ENCODE data around the gene LPP.

LPP gene

DNA sequence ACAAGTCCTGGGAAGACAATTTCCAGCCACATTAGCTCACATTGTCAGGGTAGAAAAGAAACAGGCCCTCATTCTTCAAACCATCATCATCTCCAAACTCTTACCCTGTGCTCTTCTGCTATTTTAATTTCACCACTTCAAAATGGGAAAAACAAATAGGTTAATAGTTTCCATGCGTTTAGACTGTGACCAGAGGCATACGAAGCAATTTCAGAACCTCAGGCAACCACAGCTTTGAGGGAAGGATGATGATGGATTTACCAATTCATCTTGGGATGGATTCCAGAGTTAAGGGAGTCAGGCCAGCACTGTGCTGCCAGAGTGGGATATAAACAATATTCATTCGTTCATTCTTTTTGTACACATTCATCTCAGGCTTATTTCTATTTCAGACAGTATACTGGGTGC lies 710.0 kb downstream of the LPP start:
- Histone ChIP-seq H3K4me1 (ENCODE audit: control insufficient read depth, low read length) (no peaks in the 10 kb centered on the region), H3K4me3 (ENCODE audit: low read length) (no peak overlapping the region), H3F3A (ENCODE audit: control insufficient read depth, insufficient read depth) (no peaks in the 10 kb centered on the region), H3K4me2 (ENCODE audit: low read length) (no peak overlapping the region), H3K9me2 (replicated peaks; ENCODE audit: control insufficient read depth, low read length) (no peaks in the 10 kb centered on the region), H3K9me3 (ENCODE audit: control insufficient read depth, insufficient read depth, low read length) (no peaks in the 10 kb centered on the region), H3K36me3 (ENCODE audit: control insufficient read depth, low read length) (peaks cover 2% of the 10 kb centered on the region; the same call in 1 of the 2 replicates), H3K79me2 (ENCODE audit: control insufficient read depth, low read length) (no peaks in the 10 kb centered on the region), H3K27me3 (ENCODE audit: control insufficient read depth, low read length) (no peaks in the 10 kb centered on the region), H4K20me1 (ENCODE audit: control insufficient read depth, insufficient read depth, low read depth, low read length) (no peaks in the 10 kb centered on the region), H3K27ac (ENCODE audit: low read depth, low read length) (no peak overlapping the region)
- TF ChIP-seq EZH2phosphoT487 (IDR thresholded peaks at IDR 0.05; ENCODE audit: borderline replicate concordance, low read length) = no peak

DNA sequence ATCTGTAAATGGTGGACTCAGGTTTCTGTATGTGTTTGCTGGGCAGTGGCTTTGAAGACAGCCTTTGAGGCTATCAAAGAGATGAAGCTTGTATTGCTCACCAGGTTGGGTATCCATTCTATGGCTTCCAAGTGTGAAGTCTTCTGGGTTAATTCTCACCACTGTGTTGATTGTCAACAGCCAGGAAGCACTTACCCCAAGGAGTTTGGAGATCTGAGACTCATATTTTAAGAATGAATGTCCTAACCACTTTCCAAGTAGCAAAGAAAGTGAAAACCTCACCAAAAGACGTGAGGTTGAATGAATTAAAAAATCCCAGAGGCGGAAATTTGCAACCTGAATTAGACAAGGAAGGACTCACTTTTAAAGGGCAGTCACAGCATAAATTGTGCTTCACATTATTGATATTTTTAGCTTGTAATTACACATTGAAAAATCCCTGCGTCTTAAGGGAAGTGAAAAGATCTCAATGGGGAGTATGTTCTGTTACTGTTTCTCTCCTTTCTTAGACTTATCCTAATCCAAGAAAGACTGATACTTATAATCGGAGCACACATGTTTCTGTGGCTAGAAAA lies 713.8 kb downstream of the LPP start:
- no peaks in the 10 kb centered on the region for H4K20me1 ChIP-seq (ENCODE audit: control insufficient read depth, insufficient read depth, low read depth, low read length)
- H3K4me2 ChIP-seq (ENCODE audit: low read length) = no peak overlapping the region
- H3K4me1 ChIP-seq (ENCODE audit: control insufficient read depth, low read length) = no peaks in the 10 kb centered on the region
- TF ChIP-seq EZH2phosphoT487 (IDR thresholded peaks at IDR 0.05; ENCODE audit: borderline replicate concordance, low read length) (no peak), CTCF (IDR thresholded peaks at IDR 0.05; ENCODE audit: low read depth, low read length, poor library complexity, severe bottlenecking) (no peak)
- H3K27ac ChIP-seq (ENCODE audit: low read depth, low read length) = no peak overlapping the region
- H3K27me3 ChIP-seq (ENCODE audit: control insufficient read depth, low read length) = no peaks in the 10 kb centered on the region
- H3K9me3 ChIP-seq (ENCODE audit: control insufficient read depth, insufficient read depth, low read length) = no peaks in the 10 kb centered on the region
- no peaks in the 10 kb centered on the region for H3F3A ChIP-seq (ENCODE audit: control insufficient read depth, insufficient read depth)
- H3K9me2 ChIP-seq (replicated peaks; ENCODE audit: control insufficient read depth, low read length) = no peaks in the 10 kb centered on the region
- no peaks in the 10 kb centered on the region for H3K79me2 ChIP-seq (ENCODE audit: control insufficient read depth, low read length)
- no peak overlapping the region for H3K4me3 ChIP-seq (ENCODE audit: low read length)
- H3K36me3 ChIP-seq (ENCODE audit: control insufficient read depth, low read length) = peaks cover 6% of the 10 kb centered on the region; the same call in 1 of the 2 replicates

GRCh38 chr3:188868803-188869202 lies 714.8 kb downstream of the LPP start:
- Histone ChIP-seq H3K4me2 (ENCODE audit: low read length) (no peak overlapping the region), H3K36me3 (ENCODE audit: control insufficient read depth, low read length) (peaks cover 7% of the 10 kb centered on the region; the same call in 1 of the 2 replicates), H3K27me3 (ENCODE audit: control insufficient read depth, low read length) (no peaks in the 10 kb centered on the region), H3K9me3 (ENCODE audit: control insufficient read depth, insufficient read depth, low read length) (no peaks in the 10 kb centered on the region), H3K79me2 (ENCODE audit: control insufficient read depth, low read length) (no peaks in the 10 kb centered on the region), H4K20me1 (ENCODE audit: control insufficient read depth, insufficient read depth, low read depth, low read length) (no peaks in the 10 kb centered on the region), H3K27ac (ENCODE audit: low read depth, low read length) (no peak overlapping the region), H3K9me2 (replicated peaks; ENCODE audit: control insufficient read depth, low read length) (no peaks in the 10 kb centered on the region), H3F3A (ENCODE audit: control insufficient read depth, insufficient read depth) (no peaks in the 10 kb centered on the region), H3K4me1 (ENCODE audit: control insufficient read depth, low read length) (no peaks in the 10 kb centered on the region), H3K4me3 (ENCODE audit: low read length) (no peak overlapping the region)
- TF ChIP-seq CTCF (IDR thresholded peaks at IDR 0.05; ENCODE audit: low read depth, low read length, poor library complexity, severe bottlenecking) = no peak
- no peak for TF ChIP-seq EZH2phosphoT487 (IDR thresholded peaks at IDR 0.05; ENCODE audit: borderline replicate concordance, low read length)

DNA sequence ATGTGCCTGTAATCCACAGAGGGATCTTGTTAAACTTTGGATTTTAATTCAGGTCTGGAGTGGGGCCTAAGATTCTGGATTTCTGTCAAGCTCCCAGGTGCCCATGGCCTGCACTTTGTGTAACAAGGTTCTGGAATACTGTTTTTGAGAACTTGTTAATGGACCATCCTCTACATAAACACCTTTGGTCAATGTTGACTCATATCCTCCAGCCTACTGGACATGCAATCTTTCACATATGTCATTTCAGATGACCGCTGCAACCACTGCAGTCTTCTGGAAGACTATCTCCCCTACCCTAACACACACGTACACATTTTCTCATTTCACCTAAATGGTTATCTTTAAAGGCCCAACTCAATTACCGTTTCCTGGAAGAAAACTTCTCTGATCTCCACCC lies 715.7 kb downstream of the LPP start:
- no peaks in the 10 kb centered on the region for H3F3A ChIP-seq (ENCODE audit: control insufficient read depth, insufficient read depth)
- peaks cover 13% of the 10 kb centered on the region for H3K36me3 ChIP-seq (ENCODE audit: control insufficient read depth, low read length)
- H3K27me3 ChIP-seq (ENCODE audit: control insufficient read depth, low read length) = no peaks in the 10 kb centered on the region
- no peaks in the 10 kb centered on the region for H3K79me2 ChIP-seq (ENCODE audit: control insufficient read depth, low read length)
- H3K9me3 ChIP-seq (ENCODE audit: control insufficient read depth, insufficient read depth, low read length) = no peaks in the 10 kb centered on the region
- H3K9me2 ChIP-seq (replicated peaks; ENCODE audit: control insufficient read depth, low read length) = no peaks in the 10 kb centered on the region
- no peak for TF ChIP-seq CTCF (IDR thresholded peaks at IDR 0.05; ENCODE audit: low read depth, low read length, poor library complexity, severe bottlenecking)
- no peak for TF ChIP-seq EZH2phosphoT487 (IDR thresholded peaks at IDR 0.05; ENCODE audit: borderline replicate concordance, low read length)
- H3K4me2 ChIP-seq (ENCODE audit: low read length) = no peak overlapping the region
- H4K20me1 ChIP-seq (ENCODE audit: control insufficient read depth, insufficient read depth, low read depth, low read length) = no peaks in the 10 kb centered on the region
- H3K4me3 ChIP-seq (ENCODE audit: low read length) = no peak overlapping the region
- no peaks in the 10 kb centered on the region for H3K4me1 ChIP-seq (ENCODE audit: control insufficient read depth, low read length)
- H3K27ac ChIP-seq (ENCODE audit: low read depth, low read length) = no peak overlapping the region
